Pancreas (tissue), 10 donors: Measurements from ENCODE around the gene SNRNP200. TPM values are rescaled to one million over a fixed set of nuclear protein-coding genes. Genes with fewer than 3 reads are reported as not detected.

Experiments
- ATAC-seq, 4 donors: fragments of 200-7000 bp; cut with Tn5 transposase; one replicate each; pipeline versions ENCODE4 v1.8.0 to v1.9.1; 2020; ENCODE audit warnings: mild to moderate bottlenecking in 4 of 4, moderate library complexity in 4 of 4
- DNase-seq, 6 donors: peaks; one replicate each; pipeline ENCODE4 v3.0.0-alpha.2; 2020
- FAIRE-seq: peaks from 2 replicates; lab custom pipeline; 2012; peaks lifted over from hg19 to GRCh38; lab: Jason Lieb, UNC
- H3K27ac ChIP-seq, 4 donors: fragments of 200-600 bp; sonication (generic); 1 replicate in 3 of 4; 2 replicates in 1 of 4; pipeline versions ENCODE4 v1.5.0 to v1.8.0; 2020
- H3K27me3 ChIP-seq, 4 donors: fragments of 200-600 bp; one replicate each; pipeline ENCODE4 v1.8.0; 2021
- H3K36me3 ChIP-seq, 3 donors: fragments of 200-600 bp; sonication (generic) in 1 of 3; one replicate each; pipeline versions ENCODE4 v1.5.0 to v1.8.0; 2020 to 2021
- H3K4me1 ChIP-seq, 3 donors: fragments of 200-600 bp; one replicate each; pipeline ENCODE4 v1.8.0; 2021
- H3K4me3 ChIP-seq, 4 donors: fragments of 200-600 bp; sonication (generic) in 2 of 4; one replicate each; pipeline versions ENCODE4 v1.5.0 to v1.8.0; 2020 to 2021
- H3K9me3 ChIP-seq, 4 donors: fragments of 200-600 bp; one replicate each; pipeline ENCODE4 v1.8.0; 2021
- WGBS, 2 donors: extraction: QIAGEN DNeasy Blood & Tissue Kit; methylation state at CpG; one replicate each; pipeline ENCODE4 v1.1.7; 2013; 5-methylcytosine and 5-hydroxymethylcytosine counted together
- intact Hi-C, 3 donors: fragments of 100-400 bp; cut with DNase I; formaldehyde crosslinking; loops; one replicate each; pipeline versions ENCODE4 v1.11.1 to v1.14.2; 2022
- polyA plus RNA-seq, 2 donors: library from polyadenylated mRNA; stranded (reverse); fragments of 200-250 nt; gene quantifications; one replicate each; pipeline ENCODE4 v1.2.3, GENCODE V29; 2013
- total RNA-seq, 6 donors: library from RNA; stranded (reverse); fragmentation: NEBNext Ultra II Directional in 4 of 6; extraction: Animal tissue kit (Norgen Biotek cat#: 25700) in 4 of 6; gene quantifications; one replicate each; pipeline versions ENCODE4 v1.2.1 to v1.2.4, GENCODE V29; 2021 to 2023
- TF ChIP-seq, protein P1 (sequence below), 4 donors: fragments of 200-600 bp; sonication (generic) in 3 of 4; IDR thresholded peaks; one replicate each; pipeline versions ENCODE4 v1.5.0 to v1.8.0; 2021; ENCODE audit warnings: antibody characterized with exemption in 4 of 4
- donor health status: healthy with polysubstance abuse.
- donor health status: DM: no; HTN: no; CAD: no; lungs with moderate emphysema.
- donor health status: DM: no; HTN: no; CAD: no.
- donor health status: control.
- donor health status: control.
- donor health status: Bipolar disorder and iron deficiency.
- donor health status: DM: yes; HTN: yes; CAD: no.
- donor health status: DM: no; HTN: no; CAD: no.
- donor health status: DM: no; HTN: no; CAD: no.
- donor health status: DM: yes; HTN: yes; CAD: no.

The SNRNP200 gene
- total and polyA plus RNA-seq, 8 donors = 42.1 to 87.7 (median 50.3) TPM

DNA sequence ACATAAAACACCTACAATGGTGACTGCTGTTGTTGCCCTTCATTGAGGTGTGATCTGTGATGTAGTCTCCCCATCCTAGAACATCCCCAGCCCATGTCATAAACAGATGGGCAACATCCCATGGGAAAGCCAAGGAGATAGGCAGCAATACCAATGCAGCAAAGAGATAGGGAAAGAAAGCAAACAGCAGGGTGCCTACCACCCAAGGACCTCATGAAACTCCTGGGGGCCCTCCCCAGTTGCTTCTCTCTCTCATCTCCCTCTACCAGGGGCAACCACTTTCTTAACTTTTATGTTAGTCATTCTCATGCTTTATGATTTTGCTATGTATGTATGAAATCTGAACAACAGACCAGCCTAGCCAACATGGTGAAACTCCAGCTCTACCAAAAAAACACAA is 11.7 kb upstream of the SNRNP200 start:
- peaks cover 0 to 15% (median 0%) of the 10 kb centered on the region in 4 donors for H3K27me3 ChIP-seq
- intact Hi-C loops = no loop called here
- no peak overlapping the region for H3K27ac ChIP-seq
- FAIRE-seq (no peak), ATAC-seq (no peak), DNase-seq (no peak)
- no peak overlapping the region for H3K4me3 ChIP-seq
- no peaks in the 10 kb centered on the region for H3K9me3 ChIP-seq
- H3K36me3 ChIP-seq = no peaks in the 10 kb centered on the region
- H3K4me1 ChIP-seq = peaks cover 0 to 2% (median 0%) of the 10 kb centered on the region in 3 donors
- TF ChIP-seq, protein P1, sequence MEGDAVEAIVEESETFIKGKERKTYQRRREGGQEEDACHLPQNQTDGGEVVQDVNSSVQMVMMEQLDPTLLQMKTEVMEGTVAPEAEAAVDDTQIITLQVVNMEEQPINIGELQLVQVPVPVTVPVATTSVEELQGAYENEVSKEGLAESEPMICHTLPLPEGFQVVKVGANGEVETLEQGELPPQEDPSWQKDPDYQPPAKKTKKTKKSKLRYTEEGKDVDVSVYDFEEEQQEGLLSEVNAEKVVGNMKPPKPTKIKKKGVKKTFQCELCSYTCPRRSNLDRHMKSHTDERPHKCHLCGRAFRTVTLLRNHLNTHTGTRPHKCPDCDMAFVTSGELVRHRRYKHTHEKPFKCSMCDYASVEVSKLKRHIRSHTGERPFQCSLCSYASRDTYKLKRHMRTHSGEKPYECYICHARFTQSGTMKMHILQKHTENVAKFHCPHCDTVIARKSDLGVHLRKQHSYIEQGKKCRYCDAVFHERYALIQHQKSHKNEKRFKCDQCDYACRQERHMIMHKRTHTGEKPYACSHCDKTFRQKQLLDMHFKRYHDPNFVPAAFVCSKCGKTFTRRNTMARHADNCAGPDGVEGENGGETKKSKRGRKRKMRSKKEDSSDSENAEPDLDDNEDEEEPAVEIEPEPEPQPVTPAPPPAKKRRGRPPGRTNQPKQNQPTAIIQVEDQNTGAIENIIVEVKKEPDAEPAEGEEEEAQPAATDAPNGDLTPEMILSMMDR (IDR thresholded peaks at IDR 0.05) = no peak

- no peaks in the 10 kb centered on the region for H3K36me3 ChIP-seq
- TF ChIP-seq, protein P1 (IDR thresholded peaks at IDR 0.05) = no peak
- peaks cover 0 to 13% (median 0%) of the 10 kb centered on the region in 4 donors for H3K27me3 ChIP-seq
- no peak overlapping the region for H3K27ac ChIP-seq
- H3K4me1 ChIP-seq = no peaks in the 10 kb centered on the region
- intact Hi-C loops = no loop called here
- ATAC-seq = no peak
- H3K9me3 ChIP-seq = no peaks in the 10 kb centered on the region
- WGBS, 2 donors = 63 to 78% methylated on average over 7 of the region's 7 CpGs
- DNase-seq = no peak
- FAIRE-seq = no peak
- H3K4me3 ChIP-seq = no peak overlapping the region
Measured at GRCh38 chr2:96315400-96316071, 10.2 kb upstream of the SNRNP200 start.

DNA sequence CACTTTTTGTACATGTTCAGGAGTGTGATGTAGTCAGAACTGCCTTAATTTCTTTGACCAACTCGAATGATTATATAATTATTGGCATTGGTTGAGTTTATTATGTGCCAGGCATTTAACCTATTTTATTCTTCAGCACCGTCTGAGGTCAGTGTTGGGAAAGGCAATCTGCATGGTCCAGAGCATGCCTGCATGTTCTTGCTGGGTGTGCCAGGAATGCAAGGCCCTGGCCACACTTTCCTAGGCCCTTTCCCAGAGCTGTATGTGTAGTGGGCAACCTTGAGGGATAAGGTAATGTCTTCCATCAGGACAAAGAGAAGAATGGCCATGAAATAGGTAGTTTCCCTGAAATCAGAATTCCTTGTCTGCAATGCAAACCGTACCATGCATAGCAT is 9.7 kb upstream of the SNRNP200 start:
- DNase-seq = no peak
- TF ChIP-seq, protein P1 (IDR thresholded peaks at IDR 0.05) = no peak
- Histone ChIP-seq H3K27ac (no peak overlapping the region), H3K36me3 (no peaks in the 10 kb centered on the region), H3K4me1 (no peaks in the 10 kb centered on the region), H3K9me3 (no peaks in the 10 kb centered on the region), H3K27me3 (peaks cover 0 to 12% (median 0%) of the 10 kb centered on the region in 4 donors), H3K4me3 (no peak overlapping the region)
- intact Hi-C loops = no loop called here
- 60 to 65% methylated on average over 3 of the region's 3 CpGs for WGBS, 2 donors
- no peak for FAIRE-seq
- ATAC-seq = no peak

GRCh38 chr2:96308248-96308647 is 2.9 kb upstream of the SNRNP200 start:
- FAIRE-seq = no peak

More at GRCh38 chr2:96308248-96308647, 2.9 kb upstream of the SNRNP200 start:
- Histone ChIP-seq H3K27ac (no peak overlapping the region), H3K9me3 (no peaks in the 10 kb centered on the region), H3K36me3 (peaks cover 0 to 3% (median 2%) of the 10 kb centered on the region in 3 donors), H3K4me3 (no peak overlapping the region), H3K4me1 (peaks cover 3 to 15% (median 7%) of the 10 kb centered on the region in 3 donors), H3K27me3 (no peaks in the 10 kb centered on the region)
- DNase-seq (no peak), ATAC-seq (no peak)
- WGBS, 2 donors = 81 to 82% methylated on average over 5 of the region's 5 CpGs
- intact Hi-C loops = no loop called here
- TF ChIP-seq, protein P1 (IDR thresholded peaks at IDR 0.05) = no peak
